KBM-7 (cell line): Measurements from ENCODE around the gene LY6G6C.
A peak's percentile ranks its signal among the peaks of the same experiment; 100 is the strongest.
"Not testable (repeated sequence)": the region's sequence is repeated elsewhere in the genome, so short reads cannot be mapped to it uniquely, and the experiment has no call there.

Experiments
- DNase-seq: peaks from one replicate; pipeline ENCODE4 v3.0.0-alpha.2; 2015
- in situ Hi-C: fragments of 300-500 bp; cut with MboI; formaldehyde crosslinking; loops from 2 replicates; pipeline ENCODE4 v1.14.3; 2020; ENCODE audit warnings: low sequenced_read_pairs, low pct_unique_long_range_greater_than_20kb, mixed read lengths

Gene LY6G6C

GRCh38 chr6:31711233-31711632 is 10.3 kb downstream of the LY6G6C start:
- DNase-seq, result peak; percentile 26
- in situ Hi-C loops, result no loop called here

DNA sequence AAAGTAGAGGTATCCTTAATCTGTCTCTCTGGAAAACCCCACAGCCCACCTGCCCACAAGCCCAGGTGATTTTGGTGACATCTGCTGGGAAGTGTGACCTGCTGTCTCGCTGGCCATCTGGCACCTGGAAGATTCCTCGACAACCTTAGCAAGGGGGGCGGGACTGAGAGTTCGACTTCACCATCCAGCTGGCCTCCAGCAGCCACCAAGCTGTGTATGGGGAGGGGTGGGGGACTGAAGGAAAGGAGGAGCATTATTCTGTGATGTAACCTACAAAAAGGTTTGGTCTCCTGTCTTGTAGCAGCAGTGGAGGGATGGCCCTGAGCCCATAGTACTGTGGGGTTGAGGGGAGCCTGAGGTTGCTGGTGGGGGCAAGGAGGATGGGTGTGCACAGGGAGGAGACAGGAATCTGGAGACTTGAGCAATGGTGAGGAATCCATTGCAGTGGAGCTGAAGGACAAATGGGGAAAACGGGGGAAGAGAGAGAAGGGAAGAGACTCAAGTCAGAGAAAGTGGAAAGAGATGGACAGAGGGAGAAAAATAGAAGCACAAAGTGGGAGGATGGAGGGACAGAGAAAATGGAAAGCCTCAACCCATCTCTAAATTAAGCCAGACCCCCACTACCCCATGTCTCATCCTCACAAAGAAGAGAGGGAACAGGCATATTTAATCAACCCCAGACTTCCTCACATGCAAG is 10.9 kb downstream of the LY6G6C start:
- DNase-seq, result no peak
- in situ Hi-C loops, result no loop called here

DNA sequence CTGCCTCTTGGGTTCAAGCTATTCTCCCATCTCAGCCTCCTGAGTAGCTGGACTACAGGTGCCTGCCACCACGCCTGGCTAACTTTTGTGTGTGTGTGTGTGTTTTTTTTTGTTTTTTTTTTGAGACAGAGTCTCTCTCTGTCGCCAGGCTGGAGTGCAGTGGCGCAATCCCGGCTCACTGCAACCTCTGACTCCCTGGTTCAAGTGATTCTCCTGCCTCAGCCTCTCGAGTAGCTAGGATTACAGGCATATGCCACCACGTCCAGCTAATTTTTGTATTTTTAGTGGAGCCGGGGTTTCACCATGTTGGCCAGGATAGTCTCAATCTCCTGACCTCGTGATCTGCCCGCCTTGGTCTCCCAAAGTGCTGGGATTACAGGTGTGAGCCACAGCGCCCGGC is 12.4 kb downstream of the LY6G6C start:
- in situ Hi-C loops, DNase-seq: not testable (repeated sequence)

- no peak for DNase-seq
- in situ Hi-C loops, result no loop called here
These were observed 13.3 kb downstream of the LY6G6C start for GRCh38 chr6:31708224-31708623.

- in situ Hi-C loops, result no loop called here
- DNase-seq, result no peak
These were observed 13.8 kb downstream of the LY6G6C start for GRCh38 chr6:31707701-31708100.

DNA sequence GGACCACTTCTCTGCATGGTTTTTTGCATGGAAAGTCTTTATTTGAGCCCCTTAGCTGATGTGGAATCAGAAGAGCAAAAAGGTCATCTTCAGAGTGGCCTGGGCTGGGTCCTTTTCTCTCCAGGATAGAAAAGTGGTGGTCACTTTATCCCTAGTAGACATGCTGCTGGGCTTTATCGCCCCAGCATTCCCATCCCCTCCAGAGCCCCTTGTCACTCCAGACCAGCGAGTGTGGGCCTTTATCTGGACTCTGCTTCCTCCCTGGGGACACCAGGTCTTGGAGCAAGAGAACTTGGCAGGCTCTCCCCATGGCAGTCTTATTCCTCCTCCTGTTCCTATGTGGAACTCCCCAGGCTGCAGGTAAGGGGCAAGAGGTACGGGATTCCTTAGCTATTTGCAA is 14.9 kb downstream of the LY6G6C start, which contains the start of gene LY6G6F:
Gene LY6G6F (plus strand): TSS at position 268 of the 400 bp plus-strand sequence. CDS start 41 bp downstream, at position 309.
- DNase-seq, result no peak
- in situ Hi-C loops, result no loop called here

- no peak for DNase-seq
- in situ Hi-C loops, result no loop called here
These were observed 15.6 kb downstream of the LY6G6C start for GRCh38 chr6:31705931-31706330.

GRCh38 chr6:31702819-31703716 is 18.5 kb downstream of the LY6G6C start, which contains the start of gene ABHD16A:
Gene ABHD16A (minus strand): TSS chr6:31703324. CDS start chr6:31703281, 43 bp downstream.
- DNase-seq, result peak; percentile 98
- in situ Hi-C loops, result no loop called here

GRCh38 chr6:31702405-31702818 is 19.1 kb downstream of the LY6G6C start:
- no peak for DNase-seq
- in situ Hi-C loops, result no loop called here

- in situ Hi-C loops, result no loop called here
- DNase-seq, result no peak
These were observed 19.7 kb downstream of the LY6G6C start for GRCh38 chr6:31701666-31702404.

DNA sequence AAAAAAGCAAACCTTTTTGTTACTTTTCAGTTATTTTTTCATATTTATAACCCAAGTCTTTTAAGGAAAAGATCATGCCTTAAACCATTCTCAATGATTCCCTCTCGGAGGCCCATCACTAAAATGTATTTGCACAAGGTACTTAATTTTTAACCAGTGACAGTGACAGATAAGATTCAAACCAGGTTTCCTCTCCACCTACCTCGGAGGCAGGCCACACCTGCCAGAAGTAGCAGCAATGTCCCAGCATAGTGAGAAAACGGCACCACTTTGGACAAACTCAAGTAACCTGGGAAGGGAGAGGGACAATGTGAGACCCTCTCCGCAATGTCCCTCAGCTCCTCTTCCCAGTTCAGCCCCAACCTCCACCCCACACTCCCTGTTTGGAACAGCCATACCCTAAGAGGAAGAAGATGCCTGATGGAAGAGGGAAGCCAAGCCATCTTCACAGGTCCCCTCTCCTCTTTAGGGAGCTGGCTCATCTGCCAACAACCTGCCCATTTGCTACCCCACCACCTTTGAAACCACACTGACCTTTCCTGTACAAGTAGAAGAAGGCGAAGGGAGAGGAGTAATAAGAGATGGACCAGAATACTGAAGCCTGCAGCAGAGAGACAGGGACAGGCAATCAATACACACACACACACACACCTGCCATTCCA is 20.7 kb downstream of the LY6G6C start:
- in situ Hi-C loops, result no loop called here
- DNase-seq, result no peak

- in situ Hi-C loops, result no loop called here
These were observed 24.0 kb downstream of the LY6G6C start for GRCh38 chr6:31697555-31697954.

GRCh38 chr6:31693535-31693934 is 28.0 kb downstream of the LY6G6C start:
- no peak for DNase-seq
- in situ Hi-C loops, result no loop called here

More at GRCh38 chr6:31697555-31697954, 24.0 kb downstream of the LY6G6C start:
- peak; percentile 18 for DNase-seq

DNA sequence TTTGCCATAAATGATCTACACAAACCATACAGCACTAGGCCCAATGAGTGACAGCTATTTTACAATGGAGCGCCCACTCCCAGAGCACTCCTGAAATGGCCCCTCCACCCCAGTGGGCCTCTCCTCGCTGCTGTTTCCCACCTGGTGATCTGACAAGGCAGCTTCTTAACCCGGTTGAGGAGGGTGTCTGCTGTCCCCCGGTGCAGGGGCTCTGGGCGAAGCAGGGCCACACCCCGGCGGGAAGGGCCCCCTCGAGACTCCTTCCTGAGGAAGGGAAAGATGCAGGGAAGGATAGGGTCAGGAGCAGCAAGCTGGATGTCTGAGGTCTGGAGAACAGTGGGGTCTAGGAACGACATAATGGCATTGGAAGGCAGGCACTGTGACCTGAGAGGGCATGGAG is 28.7 kb downstream of the LY6G6C start:
- DNase-seq, result no peak

DNA sequence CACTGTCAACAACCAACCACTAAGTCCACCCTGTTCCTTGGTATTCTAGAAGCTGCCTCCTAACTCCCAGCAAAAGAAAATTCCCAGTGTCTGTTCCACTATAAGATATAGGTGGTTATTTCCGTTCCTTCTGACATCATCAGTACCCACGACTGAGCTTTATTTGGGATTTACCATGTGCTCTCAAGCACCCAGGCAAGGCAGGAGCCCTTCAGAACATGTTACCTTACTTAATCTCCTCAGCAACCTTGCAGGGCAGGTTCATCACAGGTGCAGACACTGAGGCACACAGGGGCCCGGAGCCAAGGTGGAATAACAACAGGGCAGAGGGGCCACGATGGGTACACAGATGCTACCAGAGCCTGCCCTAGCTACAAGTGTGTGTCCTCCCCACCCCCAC is 29.2 kb downstream of the LY6G6C start:
- no peak for DNase-seq
- in situ Hi-C loops, result no loop called here

More for the DNA sequence above, 28.7 kb downstream of the LY6G6C start:
- in situ Hi-C loops, result no loop called here

DNA sequence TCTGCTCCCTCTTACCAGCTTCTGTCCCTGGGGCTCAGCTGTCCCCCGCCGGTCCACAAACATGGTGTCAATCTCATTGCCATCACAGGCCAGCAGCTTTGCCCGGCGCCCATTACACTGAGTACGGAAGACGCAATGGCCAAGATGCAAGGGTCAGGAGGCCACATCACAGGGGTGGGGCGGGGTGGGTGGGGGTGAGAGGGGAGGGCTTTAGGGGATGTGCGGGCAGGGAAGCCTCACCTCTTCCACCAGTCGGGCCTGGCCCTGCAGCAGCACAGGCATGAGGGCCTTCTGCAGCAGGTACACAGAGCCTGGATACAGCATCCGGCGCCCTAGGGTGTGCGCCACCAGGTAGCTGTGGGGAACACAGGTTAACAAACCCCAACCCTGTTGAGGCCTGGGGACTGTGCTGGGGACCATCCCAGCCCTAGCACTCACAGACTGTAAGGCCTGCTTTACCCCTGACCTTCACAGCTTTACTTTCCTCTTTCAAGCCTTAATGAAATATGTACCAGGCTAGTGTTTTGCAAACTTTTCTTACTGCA is 29.9 kb downstream of the LY6G6C start:
- DNase-seq, result no peak
- in situ Hi-C loops, result no loop called here

- in situ Hi-C loops, result no loop called here
- no peak for DNase-seq
These were observed 30.5 kb downstream of the LY6G6C start for GRCh38 chr6:31691078-31691463.

DNA sequence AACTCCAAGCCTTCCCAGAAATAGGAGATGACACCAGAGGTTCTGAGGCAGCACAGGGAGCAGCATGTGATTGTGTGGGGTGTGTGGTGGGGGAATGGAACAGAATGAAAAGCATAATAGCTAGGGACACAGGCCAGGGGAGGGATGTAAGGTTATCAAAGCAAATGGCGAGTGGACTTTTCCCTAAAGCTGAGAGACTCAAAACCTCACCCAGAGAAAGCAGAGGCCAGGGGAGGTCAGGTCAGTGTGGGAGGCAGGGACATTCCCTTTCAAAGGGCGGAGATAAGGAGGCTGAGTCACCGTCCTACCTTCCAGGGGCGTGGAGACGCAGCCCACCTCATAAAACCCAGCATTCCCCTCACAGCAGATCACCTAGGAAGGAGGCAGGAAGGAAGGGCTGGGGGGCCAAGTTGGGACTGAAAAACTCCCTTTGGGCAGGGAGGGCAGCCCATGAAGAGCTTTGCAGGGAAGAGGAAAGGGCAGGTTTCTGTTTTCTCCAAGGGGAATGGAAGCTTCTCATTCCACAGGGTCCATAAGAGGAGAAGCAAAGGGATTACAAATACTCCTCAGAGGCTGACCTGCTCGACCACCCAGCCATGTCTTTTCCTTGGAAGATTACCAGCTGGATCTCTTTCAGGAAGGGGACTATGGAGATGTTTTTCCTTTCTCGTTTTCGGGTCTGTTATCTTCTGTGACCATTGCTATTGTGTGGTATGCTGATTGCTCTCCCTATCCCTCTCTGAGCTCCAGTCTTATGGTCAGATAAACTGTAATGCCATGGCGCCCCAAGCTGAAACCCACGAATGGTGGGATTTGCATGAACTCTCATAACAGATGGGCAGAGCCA is 31.1 kb downstream of the LY6G6C start:
- in situ Hi-C loops, result no loop called here
- no peak for DNase-seq
